HepG2 (cell line): ENCODE measurements around the gene R3HDM4. TPM values are rescaled to one million over a fixed set of nuclear protein-coding genes. Genes with fewer than 3 reads are reported as not detected.

Experiments used
- ATAC-seq: fragments of 200-7000 bp; cut with Tn5 transposase; 3 replicates; pipeline ENCODE4 v1.9.1; 2020; ENCODE audit warnings: mild to moderate bottlenecking, moderate library complexity
- BruUV-seq: library from RNA; stranded (reverse); fragments of 400-500 nt; replicated peaks from 2 replicates; lab custom pipeline; 2021; lab: Mats Ljungman, UMichigan
- CTCF ChIA-PET: fragments of 300-600 bp; formaldehyde crosslinking; extraction: SDS; loops from one replicate; lab custom pipeline; 2021; ENCODE audit warnings: low total read pairs, inconsistent platforms, low intra/inter-chr PET ratio; lab: Yijun Ruan, JAX
- POLR2A ChIA-PET: fragments of 350-600 bp; sonication (Branson Sonifier 250); formaldehyde crosslinking; loops from one replicate; lab custom pipeline; 2020; ENCODE audit warnings: antibody characterized with exemption, inconsistent platforms; lab: Yijun Ruan, JAX
- DNase-seq: peaks from one replicate; pipeline ENCODE4 v3.0.0-alpha.2; 2015; ENCODE audit warnings: low spot score
- FAIRE-seq: peaks from 3 replicates; lab custom pipeline; 2011; peaks lifted over from hg19 to GRCh38; lab: Jason Lieb, UNC
- H2AFZ ChIP-seq: one replicate; pipeline ENCODE4 v1.6.1; 2011; ENCODE audit warnings: low read length, inconsistent platforms
- H3K27ac ChIP-seq: fragments of 300-600 bp; 3 replicates; pipeline ENCODE4 v1.8.0; 2011; ENCODE audit warnings: mixed run types, mild to moderate bottlenecking, mixed read lengths, low read length, inconsistent platforms; ENCODE audit not compliant: insufficient read depth; ENCODE audit errors: extremely low read length
- H3K27me3 ChIP-seq, 2 experiments: fragments of 200-600 bp in 1 of 2; 2 replicates in 1 of 2; 3 replicates in 1 of 2; pipeline versions ENCODE4 v1.6.0 to v1.8.0; 2011; ENCODE audit warnings: low read length in 2 of 2, mild to moderate bottlenecking in 2 of 2, moderate library complexity in 2 of 2, inconsistent platforms in 1 of 2; ENCODE audit not compliant: insufficient read depth in 2 of 2, control insufficient read depth in 1 of 2
- H3K36me3 ChIP-seq, 2 experiments: fragments of 200-600 bp in 1 of 2; replicated peaks in 1 of 2; 2 replicates in 1 of 2; 3 replicates in 1 of 2; pipeline versions ENCODE4 v1.5.1 to v1.8.0; 2011; ENCODE audit warnings: low read length in 2 of 2, inconsistent platforms in 1 of 2; ENCODE audit not compliant: insufficient read depth in 2 of 2, control insufficient read depth in 1 of 2
- H3K4me1 ChIP-seq: 2 replicates; pipeline ENCODE4 v1.5.1; 2012; ENCODE audit warnings: low read length, inconsistent platforms; ENCODE audit not compliant: insufficient read depth
- H3K4me2 ChIP-seq: 2 replicates; pipeline ENCODE4 v1.6.0; 2011; ENCODE audit warnings: low read depth, low read length, inconsistent platforms
- H3K4me3 ChIP-seq, 3 experiments: fragments of 200-600 bp in 1 of 3; sonication (generic), shearing (Covaris generic) in 1 of 3; replicated peaks in 1 of 3; 2 replicates each; pipeline ENCODE4 v1.5.1; 2011 to 2016; ENCODE audit warnings: low read length in 3 of 3, inconsistent platforms in 2 of 3, low read depth in 2 of 3, mild to moderate bottlenecking in 2 of 3, control low read depth in 1 of 3, mixed read lengths in 1 of 3; ENCODE audit not compliant: insufficient read depth in 1 of 3
- H3K79me2 ChIP-seq: one replicate; pipeline ENCODE4 v1.6.1; 2011; ENCODE audit warnings: low read length, inconsistent platforms; ENCODE audit not compliant: insufficient read depth
- H3K9ac ChIP-seq: 2 replicates; pipeline ENCODE4 v1.6.0; 2011; ENCODE audit warnings: mild to moderate bottlenecking, low read depth, low read length, inconsistent platforms; ENCODE audit not compliant: insufficient read depth
- H3K9me3 ChIP-seq: 2 replicates; pipeline ENCODE4 v1.5.1; 2012; ENCODE audit warnings: mild to moderate bottlenecking, low read length
- H4K20me1 ChIP-seq: 2 replicates; pipeline ENCODE4 v1.6.0; 2011; ENCODE audit warnings: inconsistent platforms, mild to moderate bottlenecking, low read length, moderate library complexity; ENCODE audit not compliant: insufficient read depth
- AGO2 ChIP-seq: fragments of 200-400 bp; formaldehyde crosslinking; optimal IDR thresholded peaks from 2 replicates; pipeline ENCODE3; 2017; ENCODE audit warnings: mild to moderate bottlenecking, low read depth, low read length, moderate library complexity
- ATF7-NPFF ChIP-seq: sonication (generic); formaldehyde crosslinking; IDR thresholded peaks from 2 replicates; pipeline ENCODE4 v1.8.1; 2023; ENCODE audit warnings: mild to moderate bottlenecking, low read depth, missing genetic modification reagents, moderate library complexity
- EEA1 ChIP-seq: sonication (generic); formaldehyde crosslinking; IDR thresholded peaks from 2 replicates; pipeline ENCODE4 v1.5.1; 2020; ENCODE audit warnings: mild to moderate bottlenecking, missing genetic modification reagents, borderline replicate concordance
- HDAC1 ChIP-seq: sonication (generic); formaldehyde crosslinking; IDR thresholded peaks from 2 replicates; pipeline ENCODE4 v1.5.1; 2020; ENCODE audit warnings: mild to moderate bottlenecking, missing genetic modification reagents
- HNF4G ChIP-seq, 2 experiments: sonication (generic) in 1 of 2; formaldehyde crosslinking in 1 of 2; IDR thresholded peaks; 2 replicates each; pipeline versions ENCODE4 v1.4.0 to v1.6.1; 2011 to 2020; ENCODE audit warnings: borderline replicate concordance in 2 of 2, low read depth in 2 of 2, mild to moderate bottlenecking in 2 of 2, low read length in 1 of 2, missing genetic modification reagents in 1 of 2, moderate library complexity in 1 of 2
- HNRNPL ChIP-seq: fragments of 200-400 bp; formaldehyde crosslinking; IDR thresholded peaks from 2 replicates; pipeline ENCODE4 v1.6.1; 2017; ENCODE audit warnings: mild to moderate bottlenecking, low read depth, low read length
- KLF9 ChIP-seq: IDR thresholded peaks from 2 replicates; pipeline ENCODE4 v1.6.1; 2016; ENCODE audit warnings: low read depth
- MBD4 ChIP-seq: IDR thresholded peaks from 2 replicates; pipeline ENCODE4 v1.6.1; 2012; ENCODE audit warnings: low read length, inconsistent platforms, borderline replicate concordance
- PATZ1 ChIP-seq: sonication (generic); formaldehyde crosslinking; IDR thresholded peaks from 2 replicates; pipeline ENCODE4 v1.4.0; 2020; ENCODE audit warnings: missing genetic modification reagents
- POLR2A ChIP-seq, 2 experiments: IDR thresholded peaks; 2 replicates each; pipeline ENCODE4 v1.6.1; 2011; ENCODE audit warnings: low read depth in 2 of 2, low read length in 2 of 2, mild to moderate bottlenecking in 1 of 2, moderate library complexity in 1 of 2; ENCODE audit not compliant: insufficient read depth in 1 of 2
- POLR2AphosphoS5 ChIP-seq: IDR thresholded peaks from 2 replicates; pipeline ENCODE4 v1.6.1; 2012; ENCODE audit warnings: low read depth, low read length
- RBM22 ChIP-seq: fragments of 200-400 bp; formaldehyde crosslinking; optimal IDR thresholded peaks from 2 replicates; pipeline ENCODE3; 2017; ENCODE audit warnings: mild to moderate bottlenecking, low read length, moderate library complexity
- RFXANK ChIP-seq: IDR thresholded peaks from 2 replicates; pipeline ENCODE4 v1.6.1; 2016
- SAP130 ChIP-seq: IDR thresholded peaks from 2 replicates; pipeline ENCODE4 v1.6.1; 2016; ENCODE audit warnings: low read depth
- ZNF224 ChIP-seq: sonication (generic); formaldehyde crosslinking; IDR thresholded peaks from 2 replicates; pipeline ENCODE4 v1.5.0; 2020; ENCODE audit warnings: mild to moderate bottlenecking, missing genetic modification reagents
- ZNF256 ChIP-seq: sonication (generic); formaldehyde crosslinking; conservative IDR thresholded peaks from 2 replicates; pipeline ENCODE4 v1.4.0; 2020; ENCODE audit warnings: missing genetic modification reagents
- ZNF687 ChIP-seq: sonication (generic); formaldehyde crosslinking; IDR thresholded peaks from 2 replicates; pipeline ENCODE4 v1.5.1; 2020; ENCODE audit warnings: mild to moderate bottlenecking, missing genetic modification reagents, moderate library complexity
- ZNF891 ChIP-seq: sonication (generic); formaldehyde crosslinking; IDR thresholded peaks from 2 replicates; pipeline ENCODE4 v1.5.0; 2020; ENCODE audit warnings: mild to moderate bottlenecking, missing genetic modification reagents
- WGBS: methylation state at CpG from one replicate; pipeline ENCODE4 v1.1.6; 2017; ENCODE audit warnings: low lambda C conversion rate; 5-methylcytosine and 5-hydroxymethylcytosine counted together
- in situ Hi-C: cut with HindIII; loops from 2 replicates; pipeline ENCODE4 v1.10.0; 2017; ENCODE audit warnings: low pct_unique_long_range_greater_than_20kb; ENCODE audit not compliant: extremely low pct_ligation_motif_present
- intact Hi-C: fragments of 100-400 bp; cut with micrococcal nuclease; formaldehyde crosslinking; loops from one replicate; pipeline ENCODE4 v1.10.0; 2022; ENCODE audit not compliant: unreplicated experiment
- polyA plus RNA-seq, 8 experiments: library from polyadenylated mRNA; depleted of rRNA in 3 of 8; stranded (reverse) in 7 of 8; unstranded in 1 of 8; fragments of >200 nt; fragmentation: Illumina TruSeq in 4 of 8; extraction: Trizol in 4 of 8; gene quantifications; 2 replicates each; pipeline versions ENCODE4 v1.2.1 to v1.2.3, GENCODE V29; 2011 to 2016; ENCODE audit warnings: low read depth in 4 of 8, missing spikeins in 1 of 8, mixed read lengths in 1 of 8; ENCODE audit not compliant: insufficient read depth in 1 of 8
- total RNA-seq, 5 experiments: library from RNA; depleted of rRNA; stranded (reverse); fragments of >200 nt; fragmentation: Illumina TruSeq; extraction: Trizol; gene quantifications; 2 replicates each; pipeline ENCODE4 v1.2.3, GENCODE V29; 2016; ENCODE audit warnings: low read depth in 1 of 5

The R3HDM4 gene
- total and polyA plus RNA-seq, 2 of the 13 experiments (the other 11 are each of a cell fraction or from before 2014, with no cell fraction given) = 26.2 to 26.9 TPM

GRCh38 chr19:927780-928401, 14.9 kb upstream of the R3HDM4 start:
- Histone ChIP-seq H3K27me3 (no peaks in the 10 kb centered on the region), H3K4me1 (peaks cover 62% of the 10 kb centered on the region), H3K79me2 (peaks cover 66% of the 10 kb centered on the region), H3K4me3 (peak overlapping the region; percentile 88 to 98 (median 96)), H4K20me1 (peaks cover 17% of the 10 kb centered on the region; the same call in 1 of the 2 replicates), H3K9ac (peak overlapping the region; percentile 98), H2AFZ (no peak overlapping the region), H3K36me3 (peaks cover 11 to 30% of the 10 kb centered on the region in 2 experiments; a peak in 4 of 5 replicates), H3K27ac (peak overlapping the region; percentile 92), H3K4me2 (peak overlapping the region; percentile 93), H3K9me3 (no peaks in the 10 kb centered on the region)
- intact Hi-C loops (loop anchor here (10.0 kb wide), 1 partner anchor 263 kb away; the partner anchor contains the start of gene RNF126), in situ Hi-C loops (loop anchor here (5.0 kb wide), 1 partner anchor 34 kb away; no protein-coding TSS in a partner anchor)
- POLR2A ChIA-PET = interaction anchor here (0.7 to 2.2 kb wide), 9 partner anchors 8 to 170 kb away, joined by 3 to 42 read pairs (median 4); partner anchors contain the start of gene WDR18
- DNase-seq (no peak), ATAC-seq (peak; percentile 12), FAIRE-seq (no peak)
- WGBS = 30% methylated on average over 3 of the region's 12 CpGs
- BruUV-seq = no TSS peak
- CTCF ChIA-PET = no interaction called here
- no peak for TF ChIP-seq RFXANK (CRISPR knock-in tag)
- peak; percentile 32 for TF ChIP-seq RBM22
- TF ChIP-seq ZNF224 (CRISPR knock-in tag) = no peak
- TF ChIP-seq EEA1 = 0 out of 2 replicates have a peak, but pooled peaks have one; percentile 49
- TF ChIP-seq ZNF891 (CRISPR knock-in tag) = 0 out of 2 replicates have a peak, but pooled peaks have one; percentile 59
- peak in 1 of 2 experiments; percentile 25; a peak in 1 of 4 replicates for TF ChIP-seq POLR2A (IDR thresholded peaks at IDR 0.05; ENCODE audit: insufficient read depth in 1 of 2, low read depth in 2 of 2, low read length in 2 of 2)
- peak; percentile 27; the same call in 1 of the 2 replicates for TF ChIP-seq POLR2AphosphoS5
- 0 out of 2 replicates have a peak, but pooled peaks have one; percentile 60 for TF ChIP-seq HNRNPL
- peak; percentile 85 for TF ChIP-seq AGO2
- TF ChIP-seq ATF7-NPFF (CRISPR knock-in tag) = 0 out of 2 replicates have a peak, but pooled peaks have one; percentile 39
- TF ChIP-seq MBD4 = no peak
- TF ChIP-seq SAP130 (CRISPR knock-in tag) = peak; percentile 3
- TF ChIP-seq ZNF687 (CRISPR knock-in tag) = peak; percentile 10
- peak; percentile 4; the same call in 1 of the 2 replicates for TF ChIP-seq PATZ1 (CRISPR knock-in tag)
- TF ChIP-seq HDAC1 (CRISPR knock-in tag) = peak; percentile 27; the same call in 1 of the 2 replicates
- no peak for TF ChIP-seq ZNF256 (CRISPR knock-in tag)
- no peak for TF ChIP-seq KLF9
- no peak for TF ChIP-seq HNF4G (IDR thresholded peaks at IDR 0.05; ENCODE audit: borderline replicate concordance, low read depth, low read length)
- TF ChIP-seq HNF4G (CRISPR knock-in tag; IDR thresholded peaks at IDR 0.05; ENCODE audit: borderline replicate concordance, low read depth) = 0 out of 2 replicates have a peak, but pooled peaks have one; percentile 22
